HepG2 (cell line): Measurements from ENCODE around the gene CD151. TPM values are rescaled to one million over a fixed set of nuclear protein-coding genes. Genes with fewer than 3 reads are reported as not detected.

ENCODE experiments used
- AHDC1 ChIP-seq: sonication (generic); formaldehyde crosslinking; IDR thresholded peaks from 2 replicates; pipeline ENCODE4 v1.5.1; 2020; ENCODE audit warnings: mild to moderate bottlenecking, missing genetic modification reagents, borderline replicate concordance
- ARHGAP35 ChIP-seq: sonication (generic); formaldehyde crosslinking; IDR thresholded peaks from 2 replicates; pipeline ENCODE4 v1.9.0; 2022; ENCODE audit warnings: mild to moderate bottlenecking, inconsistent platforms, moderate library complexity, missing genetic modification reagents, borderline replicate concordance
- GLI4 ChIP-seq: sonication (generic); formaldehyde crosslinking; IDR thresholded peaks from 2 replicates; pipeline ENCODE4 v1.5.1; 2020; ENCODE audit warnings: missing genetic modification reagents, mild to moderate bottlenecking, moderate library complexity, borderline replicate concordance
- HHEX ChIP-seq: IDR thresholded peaks from 2 replicates; pipeline ENCODE4 v1.6.1; 2016; ENCODE audit warnings: control low read depth
- HMGXB4 ChIP-seq, 2 experiments: sonication (generic) in 1 of 2; formaldehyde crosslinking in 1 of 2; IDR thresholded peaks; 2 replicates each; pipeline versions ENCODE4 v1.4.0 to v1.6.1; 2018 to 2020; ENCODE audit warnings: missing genetic modification reagents in 2 of 2, borderline replicate concordance in 1 of 2, low read depth in 1 of 2, mild to moderate bottlenecking in 1 of 2, missing biosample characterization in 1 of 2
- NR2F6 ChIP-seq, 2 experiments: IDR thresholded peaks; 2 replicates each; pipeline ENCODE4 v1.6.1; 2016; ENCODE audit warnings: antibody characterized with exemption in 1 of 2, mild to moderate bottlenecking in 1 of 2
- RXRA ChIP-seq: sonication (generic); formaldehyde crosslinking; IDR thresholded peaks from 2 replicates; pipeline ENCODE4 v1.5.1; 2020; ENCODE audit warnings: missing genetic modification reagents
- SNAPC5 ChIP-seq: sonication (generic); formaldehyde crosslinking; IDR thresholded peaks from 2 replicates; pipeline ENCODE4 v1.8.1; 2023; ENCODE audit warnings: mild to moderate bottlenecking, missing genetic modification reagents, borderline replicate concordance
- THAP7 ChIP-seq: sonication (generic); formaldehyde crosslinking; IDR thresholded peaks from 2 replicates; pipeline ENCODE4 v1.8.1; 2023; ENCODE audit warnings: mild to moderate bottlenecking, missing genetic modification reagents
- ZNF142 ChIP-seq: sonication (generic); formaldehyde crosslinking; IDR thresholded peaks from 2 replicates; pipeline ENCODE4 v1.4.0; 2020; ENCODE audit warnings: missing genetic modification reagents
- ZNF503 ChIP-seq: sonication (generic); formaldehyde crosslinking; IDR thresholded peaks from 2 replicates; pipeline ENCODE4 v1.4.0; 2020; ENCODE audit warnings: missing genetic modification reagents
- polyA plus RNA-seq, 8 experiments: library from polyadenylated mRNA; depleted of rRNA in 3 of 8; stranded (reverse) in 7 of 8; unstranded in 1 of 8; fragments of >200 nt; fragmentation: Illumina TruSeq in 4 of 8; extraction: Trizol in 4 of 8; gene quantifications; 2 replicates each; pipeline versions ENCODE4 v1.2.1 to v1.2.3, GENCODE V29; 2011 to 2016; ENCODE audit warnings: low read depth in 4 of 8, missing spikeins in 1 of 8, mixed read lengths in 1 of 8; ENCODE audit not compliant: insufficient read depth in 1 of 8
- total RNA-seq, 5 experiments: library from RNA; depleted of rRNA; stranded (reverse); fragments of >200 nt; fragmentation: Illumina TruSeq; extraction: Trizol; gene quantifications; 2 replicates each; pipeline ENCODE4 v1.2.3, GENCODE V29; 2016; ENCODE audit warnings: low read depth in 1 of 5

Gene CD151
- total and polyA plus RNA-seq, 2 of the 13 experiments (the other 11 are each of a cell fraction or from before 2014, with no cell fraction given): 125 to 197 TPM

GRCh38 chr11:842370-843002 lies 9.7 kb downstream of the CD151 start, which contains the start of the genes POLR2L and TSPAN4 (continued):
- no peak for TF ChIP-seq ZNF503 (CRISPR knock-in tag)
- TF ChIP-seq GLI4 (CRISPR knock-in tag): peak; percentile 95
- no peak for TF ChIP-seq RXRA (CRISPR knock-in tag)
- TF ChIP-seq NR2F6 (IDR thresholded peaks at IDR 0.05): no peak
- TF ChIP-seq NR2F6 (CRISPR knock-in tag; IDR thresholded peaks at IDR 0.05): no peak
- peak; percentile 38; the same call in 1 of the 2 replicates for TF ChIP-seq ARHGAP35 (CRISPR knock-in tag)
- no peak for TF ChIP-seq HHEX (CRISPR knock-in tag)
- peak; percentile 53 to 67 for TF ChIP-seq HMGXB4 (CRISPR knock-in tag; IDR thresholded peaks at IDR 0.05; ENCODE audit: borderline replicate concordance in 1 of 2, low read depth in 1 of 2)
- no peak for TF ChIP-seq ZNF142
- no peak for TF ChIP-seq THAP7
- no peak for TF ChIP-seq AHDC1 (CRISPR knock-in tag)
- peak; percentile 70; the same call in 1 of the 2 replicates for TF ChIP-seq SNAPC5 (CRISPR knock-in tag)
